HCT116 (cell line): ENCODE measurements around the gene GALNT17. TPM values are rescaled to one million over a fixed set of nuclear protein-coding genes. Genes with fewer than 3 reads are reported as not detected.

Experiments
- ATAC-seq: fragments of 200-7000 bp; cut with Tn5 transposase; 2 replicates; pipeline ENCODE4 v1.9.1; 2020; ENCODE audit warnings: mild to moderate bottlenecking, moderate library complexity
- BruUV-seq: library from RNA; stranded (reverse); fragments of 400-500 nt; replicated peaks from 2 replicates; lab custom pipeline; 2021; lab: Mats Ljungman, UMichigan
- CTCF ChIA-PET: fragments of 300-600 bp; sonication (Branson Sonifier 250); formaldehyde crosslinking; loops from one replicate; lab custom pipeline; 2021; ENCODE audit warnings: antibody characterized with exemption; lab: Charles Lee
- POLR2A ChIA-PET: fragments of 300-600, 350-600 bp; sonication (Branson Sonifier 250); formaldehyde crosslinking; loops from one replicate; lab custom pipeline; 2021; ENCODE audit warnings: antibody characterized with exemption; lab: Charles Lee
- RAD21 ChIA-PET, 2 experiments: fragments of 300-600 bp; sonication (Branson Sonifier 250); formaldehyde crosslinking; loops; one replicate each; lab custom pipeline; 2023; ENCODE audit warnings: low total read pairs in 2 of 2; ENCODE audit not compliant: uncharacterized antibody in 2 of 2, unreplicated experiment in 2 of 2, low non-redundant PET in 1 of 2; lab: Charles Lee
- DNase-seq: peaks from one replicate; pipeline ENCODE4 v3.0.0-alpha.2; 2010; ENCODE audit warnings: low read depth, low spot score
- H2AFZ ChIP-seq: fragments of 200-600 bp; shearing (Covaris generic), sonication (generic); 2 replicates; pipeline ENCODE4 v1.6.1; 2017; ENCODE audit warnings: low read depth, mixed run types, mixed read lengths, antibody characterized with exemption, low read length; ENCODE audit not compliant: poor library complexity, severe bottlenecking
- H3K27ac ChIP-seq: 2 replicates; pipeline ENCODE4 v1.5.1; 2012; ENCODE audit warnings: low read depth, low read length
- H3K27me3 ChIP-seq: fragments of 200-600 bp; sonication (generic); 2 replicates; pipeline ENCODE4 v1.6.1; 2016; ENCODE audit warnings: mixed run types, low read length, mixed read lengths; ENCODE audit not compliant: insufficient read depth
- H3K36me3 ChIP-seq, 2 experiments: fragments of 200-500 bp in 1 of 2; fragments of 200-600 bp in 1 of 2; sonication (Bioruptor generic) in 1 of 2; sonication (generic) in 1 of 2; 2 replicates each; pipeline versions ENCODE4 v1.5.1 to v1.6.1; 2014 to 2016; ENCODE audit warnings: low read length in 2 of 2, inconsistent platforms in 1 of 2, mixed read lengths in 1 of 2, mixed run types in 1 of 2; ENCODE audit not compliant: insufficient read depth in 2 of 2, control insufficient read depth in 1 of 2
- H3K4me1 ChIP-seq, 2 experiments: fragments of 200-600 bp in 1 of 2; sonication (generic) in 1 of 2; 2 replicates each; pipeline versions ENCODE4 v1.5.1 to v1.6.1; 2012 to 2017; ENCODE audit warnings: low read length in 2 of 2, inconsistent platforms in 1 of 2, mild to moderate bottlenecking in 1 of 2, mixed read lengths in 1 of 2, mixed run types in 1 of 2, moderate library complexity in 1 of 2; ENCODE audit not compliant: insufficient read depth in 2 of 2, control insufficient read depth in 1 of 2
- H3K4me2 ChIP-seq: fragments of 200-600 bp; sonication (generic); 2 replicates; pipeline ENCODE4 v1.6.1; 2017; ENCODE audit warnings: mixed run types, low read length, mixed read lengths
- H3K4me3 ChIP-seq, 2 experiments: fragments of 200-600 bp in 1 of 2; sonication (generic) in 1 of 2; replicated peaks in 1 of 2; 2 replicates each; pipeline ENCODE4 v1.5.1; 2011 to 2016; ENCODE audit warnings: low read length in 2 of 2, control low read depth in 1 of 2, low read depth in 1 of 2, mild to moderate bottlenecking in 1 of 2, mixed read lengths in 1 of 2, mixed run types in 1 of 2
- H3K79me2 ChIP-seq: fragments of 200-600 bp; sonication (generic); 2 replicates; pipeline ENCODE4 v1.6.1; 2017; ENCODE audit warnings: mild to moderate bottlenecking, mixed run types, low read length, moderate library complexity, mixed read lengths; ENCODE audit not compliant: insufficient read depth
- H3K9ac ChIP-seq: fragments of 200-600 bp; sonication (generic); 2 replicates; pipeline ENCODE4 v1.6.1; 2016; ENCODE audit warnings: low read length, mixed read lengths
- H3K9me2 ChIP-seq: fragments of 200-600 bp; sonication (generic), shearing (Covaris generic); 2 replicates; pipeline ENCODE4 v1.6.1; 2017; ENCODE audit warnings: mixed run types, mild to moderate bottlenecking, moderate library complexity; ENCODE audit not compliant: insufficient read depth
- H3K9me3 ChIP-seq, 2 experiments: fragments of 200-500 bp in 1 of 2; fragments of 200-600 bp in 1 of 2; sonication (Bioruptor generic) in 1 of 2; sonication (generic) in 1 of 2; 2 replicates each; pipeline ENCODE4 v1.6.1; 2014 to 2017; ENCODE audit warnings: low read length in 2 of 2, mixed read lengths in 2 of 2, inconsistent platforms in 1 of 2, low read depth in 1 of 2, mild to moderate bottlenecking in 1 of 2, mixed run types in 1 of 2, moderate library complexity in 1 of 2; ENCODE audit not compliant: control insufficient read depth in 1 of 2, insufficient read depth in 1 of 2
- H4K20me1 ChIP-seq: fragments of 200-600 bp; sonication (generic), shearing (Covaris generic); 2 replicates; pipeline ENCODE4 v1.6.1; 2017; ENCODE audit warnings: mixed run types, mild to moderate bottlenecking, moderate library complexity; ENCODE audit not compliant: insufficient read depth
- ATF3 ChIP-seq: IDR thresholded peaks from 2 replicates; pipeline ENCODE4 v1.6.1; 2012
- CBX3 ChIP-seq: IDR thresholded peaks from 2 replicates; pipeline ENCODE4 v1.6.1; 2012; ENCODE audit warnings: low read depth
- CEBPB ChIP-seq: IDR thresholded peaks from 2 replicates; pipeline ENCODE4 v1.6.1; 2012; ENCODE audit warnings: low read depth
- EGR1 ChIP-seq: IDR thresholded peaks from 2 replicates; pipeline ENCODE4 v1.6.1; 2012; ENCODE audit warnings: low read depth
- ELF1 ChIP-seq: IDR thresholded peaks from 2 replicates; pipeline ENCODE4 v1.6.1; 2012; ENCODE audit warnings: low read depth, borderline replicate concordance
- EZH2 ChIP-seq: fragments of 200-600 bp; sonication (generic); IDR thresholded peaks from 2 replicates; pipeline ENCODE4 v1.6.1; 2017; ENCODE audit warnings: antibody characterized with exemption, mixed run types
- EZH2phosphoT487 ChIP-seq: fragments of 200-600 bp; IDR thresholded peaks from 2 replicates; pipeline ENCODE4 v1.6.1; 2018; ENCODE audit warnings: antibody characterized with exemption, borderline replicate concordance
- FOSL1 ChIP-seq: IDR thresholded peaks from 2 replicates; pipeline ENCODE4 v1.6.1; 2012; ENCODE audit warnings: low read depth
- JUND ChIP-seq: IDR thresholded peaks from 2 replicates; pipeline ENCODE4 v1.6.1; 2012
- POLR2A ChIP-seq: IDR thresholded peaks from 2 replicates; pipeline ENCODE4 v1.7.0; 2011; ENCODE audit warnings: borderline replicate concordance; ENCODE audit not compliant: insufficient read depth, insufficient read length; ENCODE audit errors: extremely low read depth
- RAD21 ChIP-seq: IDR thresholded peaks from 2 replicates; pipeline ENCODE4 v1.6.1; 2012; ENCODE audit warnings: low read depth, mild to moderate bottlenecking
- SIN3A ChIP-seq: IDR thresholded peaks from 2 replicates; pipeline ENCODE4 v1.6.1; 2012; ENCODE audit warnings: low read depth
- SP1 ChIP-seq: IDR thresholded peaks from 2 replicates; pipeline ENCODE4 v1.6.1; 2012; ENCODE audit warnings: low read depth
- SRF ChIP-seq: IDR thresholded peaks from 2 replicates; pipeline ENCODE4 v1.6.1; 2012; ENCODE audit warnings: low read depth
- TCF7L2 ChIP-seq: IDR thresholded peaks from 2 replicates; pipeline ENCODE4 v1.7.0; 2011; ENCODE audit warnings: borderline replicate concordance, inconsistent platforms; ENCODE audit not compliant: insufficient read depth, insufficient read length; ENCODE audit errors: extremely low read depth
- ZBTB33 ChIP-seq: IDR thresholded peaks from 2 replicates; pipeline ENCODE4 v1.6.1; 2011; ENCODE audit warnings: mild to moderate bottlenecking, low read length, moderate library complexity; ENCODE audit not compliant: insufficient replicate concordance; ENCODE audit errors: extremely low read depth
- ZFX ChIP-seq: fragments of 450-650 bp; IDR thresholded peaks from 2 replicates; pipeline ENCODE4 v1.6.1; 2017
- ZNF274 ChIP-seq: fragments of 200-500 bp; sonication (Bioruptor generic); IDR thresholded peaks from 2 replicates; pipeline ENCODE4 v1.6.1; 2014; ENCODE audit warnings: mild to moderate bottlenecking, low read depth, low read length, inconsistent platforms
- intact Hi-C: fragments of 100-400 bp; cut with micrococcal nuclease; formaldehyde crosslinking; loops from 2 replicates; pipeline ENCODE4 v1.10.0; 2022
- total RNA-seq: library from RNA; stranded (reverse); gene quantifications from one replicate; pipeline ENCODE4 v1.2.1, GENCODE V29; 2021; ENCODE audit not compliant: unreplicated experiment

Gene GALNT17
- total RNA-seq, 1 experiment from 2014 or later: not detected

GRCh38 chr7:71716690-71717089, 584.7 kb downstream of the GALNT17 start:
- H4K20me1 ChIP-seq: no peaks in the 10 kb centered on the region
- H3K9me3 ChIP-seq: peaks cover 0 to 4% of the 10 kb centered on the region in 2 experiments; a peak in 2 of 4 replicates
- BruUV-seq: no TSS peak
- H3K4me2 ChIP-seq: no peak overlapping the region
- ChIA-PET POLR2A (no interaction called here), CTCF (no interaction called here), RAD21 (no interaction called here)
- DNase-seq (no peak), ATAC-seq (no peak)
- intact Hi-C loops: no loop called here
- H2AFZ ChIP-seq: no peak overlapping the region
- TF ChIP-seq ZFX (no peak), CEBPB (no peak), EZH2 (no peak), RAD21 (no peak), EGR1 (no peak), ZNF274 (no peak), FOSL1 (no peak), SRF (no peak), SIN3A (no peak), EZH2phosphoT487 (no peak), ZBTB33 (no peak), POLR2A (no peak), SP1 (no peak), CBX3 (no peak), ELF1 (no peak), JUND (no peak), ATF3 (no peak), TCF7L2 (no peak)
- no peak overlapping the region for H3K27ac ChIP-seq
- no peaks in the 10 kb centered on the region for H3K4me1 ChIP-seq
- H3K9me2 ChIP-seq: no peaks in the 10 kb centered on the region
- no peaks in the 10 kb centered on the region for H3K27me3 ChIP-seq
- no peaks in the 10 kb centered on the region for H3K36me3 ChIP-seq
- no peak overlapping the region for H3K4me3 ChIP-seq
- no peak overlapping the region for H3K9ac ChIP-seq
- H3K79me2 ChIP-seq: no peaks in the 10 kb centered on the region
